Gastroesophageal sphincter (tissue), 3 donors: Measurements from ENCODE around the gene CEP131.

Experiments
- CTCF ChIP-seq, 4 experiments: fragments of 200-600 bp in 2 of 4; fragments of 450-650 bp in 2 of 4; sonication (generic) in 1 of 4; IDR thresholded peaks; one replicate each; pipeline ENCODE4 v1.5.1; 2017 to 2019; ENCODE audit warnings: antibody characterized with exemption in 4 of 4, mild to moderate bottlenecking in 2 of 4, moderate library complexity in 2 of 4
- EP300 ChIP-seq: sonication (generic); formaldehyde crosslinking; IDR thresholded peaks from one replicate; pipeline ENCODE4 v1.6.1; 2017; ENCODE audit warnings: antibody characterized with exemption, mild to moderate bottlenecking
- POLR2AphosphoS5 ChIP-seq: sonication (generic); formaldehyde crosslinking; IDR thresholded peaks from one replicate; pipeline ENCODE4 v1.6.1; 2017; ENCODE audit warnings: antibody characterized with exemption

- TF ChIP-seq CTCF (IDR thresholded peaks at IDR 0.05) (no peak), POLR2AphosphoS5 (no peak), EP300 (no peak)
Measured at GRCh38 chr17:81265576-81265975, 42.8 kb upstream of the CEP131 start.
